Right hindlimb (tissue), 1 donor: ENCODE measurements around the gene TBC1D32.
"Not testable (repeated sequence)": the region's sequence is repeated elsewhere in the genome, so short reads cannot be mapped to it uniquely, and the experiment has no call there.

Experiments
- DNase-seq: peaks from one replicate; pipeline ENCODE4 v3.0.0-alpha.2; 2018

Gene TBC1D32

DNA sequence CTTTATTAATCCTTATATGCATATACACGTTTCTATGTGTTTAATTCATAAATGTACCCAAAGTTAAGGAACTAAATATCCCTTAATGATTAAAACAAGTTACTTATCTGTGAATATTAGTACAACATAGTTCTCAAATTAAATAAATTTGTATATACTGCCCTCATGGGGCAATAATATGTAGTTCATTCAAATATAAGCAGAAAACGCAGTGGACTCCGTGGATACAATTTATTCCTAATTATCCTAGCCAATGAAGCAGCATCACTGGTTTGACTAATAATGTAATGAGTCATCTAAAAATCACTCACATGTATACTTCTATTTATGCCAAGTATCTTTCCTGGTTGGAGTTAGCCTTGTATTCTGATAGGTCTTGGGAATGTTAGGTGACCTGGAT, 111.6 kb downstream of the TBC1D32 start:
- no peak for DNase-seq

DNA sequence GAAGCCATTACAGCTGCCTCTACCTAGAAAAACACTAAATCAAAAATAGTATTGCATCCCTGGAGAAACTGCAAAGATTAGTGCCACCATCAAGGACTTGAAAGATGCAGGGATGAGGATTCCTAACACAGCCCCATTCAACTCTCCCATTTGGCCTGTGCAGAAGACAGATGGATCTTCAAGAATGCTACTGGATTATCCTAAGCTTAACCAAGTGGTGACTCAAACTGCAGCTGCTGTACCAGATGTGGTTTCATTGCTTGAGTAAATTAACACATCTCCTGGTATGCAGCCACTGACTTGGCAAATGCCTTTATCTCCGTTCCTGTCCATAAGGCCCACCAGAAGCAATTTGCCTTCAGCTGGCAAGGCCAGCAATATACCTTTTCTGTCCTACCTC, 117.4 kb downstream of the TBC1D32 start:
- no peak for DNase-seq

DNA sequence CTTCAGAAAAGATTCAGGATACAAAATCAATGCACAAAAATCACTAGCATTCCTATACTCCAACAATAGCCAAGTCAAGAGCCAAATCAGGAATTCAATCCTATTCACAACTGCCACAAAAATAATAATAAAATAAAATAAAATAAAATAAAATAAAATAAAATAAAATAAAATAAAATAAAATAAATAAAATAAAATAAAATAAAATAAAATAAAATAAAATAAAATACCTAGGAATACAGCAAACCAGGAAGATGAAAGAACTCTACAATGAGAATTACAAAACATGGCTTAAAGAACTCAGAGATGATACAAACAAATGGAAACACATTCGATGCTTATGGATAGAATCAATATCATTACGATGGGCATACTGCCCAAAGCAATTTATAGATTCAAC, 120.9 kb downstream of the TBC1D32 start:
- not testable (repeated sequence) for DNase-seq

DNA sequence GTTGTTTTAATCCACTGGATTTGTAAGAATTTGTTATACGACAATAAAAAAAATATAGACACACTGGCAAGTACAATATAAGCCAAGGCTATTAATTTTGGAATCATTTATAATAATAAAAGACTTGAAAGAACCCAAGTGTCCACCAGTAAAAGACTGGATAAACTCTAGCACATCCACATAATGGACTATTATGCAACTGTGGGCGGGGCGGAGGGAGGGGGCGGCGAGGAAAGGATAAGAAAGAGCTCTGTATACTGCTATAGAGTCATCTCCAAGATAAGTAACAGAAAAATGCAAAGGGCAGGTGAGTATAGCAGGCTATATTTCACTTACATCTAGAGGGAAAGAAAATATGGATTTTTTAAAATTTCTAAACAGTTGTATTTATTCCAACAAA, 123.3 kb downstream of the TBC1D32 start:
- no peak for DNase-seq

GRCh38 chr6:121205569-121205968, 128.7 kb downstream of the TBC1D32 start:
- no peak for DNase-seq

DNA sequence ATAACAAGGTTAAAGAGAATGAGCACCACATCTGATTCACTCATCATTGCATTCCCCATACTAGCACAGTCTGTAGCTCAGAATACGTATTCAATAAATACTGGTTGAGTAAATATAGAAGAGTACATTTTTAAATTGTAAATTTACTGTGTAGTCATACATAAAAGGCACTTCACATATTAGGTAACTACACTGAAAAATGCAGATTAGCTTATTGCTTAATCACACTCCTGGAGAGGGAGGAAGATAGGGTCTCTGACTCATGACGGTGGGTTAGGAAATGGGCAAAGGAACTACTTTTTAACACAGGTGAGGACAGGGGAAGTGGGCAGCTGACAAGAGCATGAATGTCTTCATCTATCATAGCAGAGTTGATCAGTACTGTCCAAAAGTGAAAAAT, 133.2 kb downstream of the TBC1D32 start:
- DNase-seq = no peak

- DNase-seq = not testable (repeated sequence)
Observed at GRCh38 chr6:121196042-121196441, 138.2 kb downstream of the TBC1D32 start.

GRCh38 chr6:121190122-121190521, 144.2 kb downstream of the TBC1D32 start:
- DNase-seq = no peak

- DNase-seq = no peak
Observed at GRCh38 chr6:121188356-121188755, 145.9 kb downstream of the TBC1D32 start.

- no peak for DNase-seq
Observed at GRCh38 chr6:121187833-121188200, 146.5 kb downstream of the TBC1D32 start.

- DNase-seq = no peak
Observed at GRCh38 chr6:121187200-121187832, 147.0 kb downstream of the TBC1D32 start.

DNA sequence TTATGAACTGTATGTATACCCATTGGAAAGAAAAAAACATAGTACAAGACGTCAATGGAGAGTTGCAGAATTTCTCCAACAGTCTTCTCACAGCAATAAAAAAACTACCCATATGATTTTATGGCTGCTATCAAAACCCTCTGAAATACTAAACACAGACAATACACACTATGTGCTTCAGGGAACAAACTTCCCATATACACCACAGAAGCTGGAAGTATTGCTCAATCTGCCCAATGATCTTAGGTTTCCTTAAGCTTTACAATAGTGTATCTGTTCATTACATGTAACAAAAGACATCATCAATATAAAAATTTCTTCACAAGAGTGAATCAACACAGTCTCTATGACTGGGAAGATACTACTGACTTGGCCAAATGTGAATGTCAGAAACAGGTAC, 150.5 kb downstream of the TBC1D32 start:
- no peak for DNase-seq

GRCh38 chr6:121175827-121176226, 158.5 kb downstream of the TBC1D32 start:
- DNase-seq = no peak

DNA sequence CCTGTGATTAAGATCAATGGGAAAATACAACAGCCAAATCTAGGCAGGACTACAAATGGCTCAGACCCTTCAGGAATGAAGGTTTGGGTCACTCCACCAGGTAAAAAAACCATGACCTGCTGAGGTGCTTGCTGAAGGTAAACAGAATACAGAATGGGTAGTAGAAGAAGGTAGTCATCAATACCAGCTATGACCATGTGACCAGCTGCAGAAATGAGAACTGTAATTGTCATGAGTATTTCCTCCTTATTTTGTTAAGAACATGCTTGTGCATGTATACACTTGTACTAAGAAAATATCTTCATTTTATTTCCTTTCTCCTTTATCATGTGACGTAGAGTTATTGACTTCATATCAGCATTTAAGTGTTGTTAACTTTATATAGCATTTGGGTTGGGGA, 161.8 kb downstream of the TBC1D32 start:
- DNase-seq = not testable (repeated sequence)

DNA sequence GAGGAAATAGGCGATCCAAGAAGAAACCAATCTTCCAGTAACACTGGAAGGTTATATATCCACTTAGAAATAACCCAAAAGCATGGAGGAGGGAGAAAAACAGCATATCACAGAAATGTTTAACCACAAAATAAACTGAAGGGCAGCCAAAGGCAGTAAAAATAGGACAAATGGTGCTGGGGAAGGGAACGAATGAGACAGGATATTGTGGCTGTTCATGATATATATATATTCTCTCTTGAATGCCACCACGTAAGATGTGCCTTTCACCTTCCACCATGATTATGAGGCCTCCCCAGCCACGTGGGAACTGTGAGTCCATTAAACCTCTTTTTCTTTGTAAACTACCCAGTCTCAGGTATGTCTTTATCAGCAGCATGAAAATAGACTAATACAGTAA, 162.4 kb downstream of the TBC1D32 start:
- no peak for DNase-seq

DNA sequence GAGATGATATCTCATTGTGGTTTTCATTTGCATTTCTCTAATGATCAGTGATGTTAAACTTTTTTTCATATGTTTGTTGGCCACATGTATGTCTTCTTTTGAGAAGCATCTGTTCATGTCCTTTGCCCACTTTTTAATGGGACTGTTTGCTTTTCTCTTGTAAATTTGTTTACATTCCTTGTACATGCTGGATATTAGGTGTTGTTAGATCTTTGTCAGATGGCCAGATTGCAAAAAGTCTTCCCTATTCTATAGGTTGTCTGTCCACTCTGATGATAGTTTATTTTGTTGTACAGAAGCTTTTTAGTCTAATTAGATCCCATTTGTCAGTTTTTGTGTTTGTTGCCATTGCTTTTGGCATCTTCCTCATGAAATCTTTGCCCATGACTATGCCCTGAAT, 172.4 kb downstream of the TBC1D32 start:
- DNase-seq = no peak

- DNase-seq = no peak
Observed at GRCh38 chr6:121160276-121160675, 174.0 kb downstream of the TBC1D32 start.

DNA sequence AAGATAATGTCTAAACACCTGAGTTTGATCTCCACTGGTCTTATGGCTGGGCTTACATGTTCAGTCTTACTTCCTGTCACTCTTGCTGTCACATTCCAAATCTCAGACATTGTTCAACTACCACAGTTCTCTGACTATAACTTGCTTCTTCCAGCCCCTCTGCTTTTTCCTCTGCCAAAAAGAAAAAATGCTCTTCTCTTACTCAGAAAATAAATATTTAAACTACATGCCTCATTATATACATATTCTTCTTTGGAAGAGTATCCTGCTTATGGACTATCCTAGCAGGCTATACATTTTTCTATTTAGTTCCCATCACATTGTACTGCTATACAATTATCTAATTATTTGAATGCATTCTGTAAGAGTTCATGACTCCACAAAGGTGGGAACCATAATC, 175.4 kb downstream of the TBC1D32 start:
- DNase-seq = no peak

- DNase-seq = no peak
Observed at GRCh38 chr6:121158438-121158837, 175.8 kb downstream of the TBC1D32 start.

DNA sequence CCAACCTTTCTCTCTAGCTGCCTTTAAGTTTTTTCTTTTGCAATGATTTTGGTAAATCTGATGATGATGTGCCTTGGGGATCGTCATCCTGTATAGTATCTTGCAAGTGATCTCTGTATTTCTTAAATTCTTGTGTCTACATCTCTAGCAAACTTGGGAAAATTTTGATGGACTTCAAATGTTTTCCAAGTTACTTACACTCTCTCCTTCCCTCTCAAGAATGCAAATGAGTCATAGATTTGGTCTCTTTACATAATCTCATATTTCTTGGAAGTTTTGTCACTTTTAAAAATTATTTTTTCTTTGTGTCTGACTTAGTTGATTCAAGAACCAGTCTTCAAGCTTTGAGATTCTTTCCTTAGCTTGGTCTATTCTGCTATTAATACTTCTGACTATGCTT, 176.4 kb downstream of the TBC1D32 start:
- DNase-seq = no peak

DNA sequence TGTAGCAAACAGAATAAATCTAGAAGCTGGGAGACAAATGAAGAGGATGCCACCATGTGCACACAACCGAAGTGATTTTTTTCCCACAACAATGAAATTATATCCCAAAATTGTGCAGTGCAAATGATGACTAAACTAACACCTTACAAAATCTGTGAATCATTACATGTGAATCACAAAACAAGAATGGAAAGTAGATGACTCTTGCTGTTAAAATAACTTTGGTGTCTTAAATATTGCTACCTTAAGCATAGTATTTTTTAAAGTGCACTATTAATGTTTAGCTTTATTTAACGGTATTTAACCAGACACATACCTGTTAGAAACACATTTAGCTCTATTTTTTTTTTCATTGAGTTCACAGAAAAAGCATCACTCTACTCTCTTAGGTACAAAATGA, 190.8 kb downstream of the TBC1D32 start:
- no peak for DNase-seq

DNA sequence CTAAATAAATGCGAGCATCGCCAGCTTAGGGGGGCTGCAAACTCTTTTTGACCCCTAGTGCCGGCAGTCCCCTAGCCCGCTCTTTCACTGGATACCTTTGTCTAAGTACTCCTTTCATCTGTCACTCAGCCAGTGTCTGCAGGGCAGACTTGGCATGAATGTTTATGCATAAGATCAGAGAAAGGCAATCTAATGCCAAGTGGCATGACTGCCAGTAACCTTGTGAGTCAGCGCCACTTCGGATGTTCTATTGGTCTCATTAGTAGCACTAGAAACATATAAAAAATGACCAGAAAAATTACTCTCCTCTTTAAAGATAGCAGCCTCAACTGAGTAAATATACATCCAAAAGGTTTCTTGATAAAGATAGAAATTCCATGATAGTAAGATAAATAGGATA, 192.2 kb downstream of the TBC1D32 start:
- no peak for DNase-seq

DNA sequence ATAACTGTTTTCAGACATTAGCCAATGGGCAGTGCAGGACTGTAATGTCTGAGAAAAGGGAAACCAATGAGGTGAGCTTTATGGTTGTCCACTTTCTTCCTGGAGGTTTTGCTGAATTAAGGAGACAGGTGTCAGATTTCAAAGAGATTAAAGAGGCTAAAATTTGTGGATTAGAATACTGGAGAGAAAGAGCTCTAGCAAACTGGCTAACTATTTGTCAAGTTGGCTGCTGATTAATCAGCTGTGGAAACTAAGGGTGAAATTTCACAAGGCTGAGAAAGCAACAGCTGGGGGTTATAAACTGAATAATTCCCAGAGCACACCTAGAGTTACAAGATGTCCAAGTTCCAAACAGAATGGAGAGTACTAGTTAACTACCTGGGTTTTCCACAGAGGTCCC, 198.9 kb downstream of the TBC1D32 start:
- no peak for DNase-seq

DNA sequence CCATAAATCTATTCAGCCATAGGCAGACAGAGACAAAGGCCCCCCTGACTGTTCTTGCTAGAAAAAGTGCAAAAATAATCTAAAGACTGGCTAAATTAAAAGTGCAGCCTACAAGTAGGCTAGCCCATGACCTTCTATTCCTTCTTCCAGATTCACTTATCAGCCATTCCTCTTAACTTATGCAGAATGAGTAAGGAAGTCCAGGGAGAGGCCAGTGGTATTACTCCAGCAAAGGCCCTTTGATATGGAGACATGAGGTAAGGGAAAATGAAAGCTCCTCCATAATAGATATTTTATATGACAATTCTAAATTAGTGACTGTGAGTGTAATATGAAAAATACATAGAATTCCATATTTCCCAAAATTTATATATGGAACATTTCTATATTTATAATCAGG, 199.4 kb downstream of the TBC1D32 start:
- no peak for DNase-seq

DNA sequence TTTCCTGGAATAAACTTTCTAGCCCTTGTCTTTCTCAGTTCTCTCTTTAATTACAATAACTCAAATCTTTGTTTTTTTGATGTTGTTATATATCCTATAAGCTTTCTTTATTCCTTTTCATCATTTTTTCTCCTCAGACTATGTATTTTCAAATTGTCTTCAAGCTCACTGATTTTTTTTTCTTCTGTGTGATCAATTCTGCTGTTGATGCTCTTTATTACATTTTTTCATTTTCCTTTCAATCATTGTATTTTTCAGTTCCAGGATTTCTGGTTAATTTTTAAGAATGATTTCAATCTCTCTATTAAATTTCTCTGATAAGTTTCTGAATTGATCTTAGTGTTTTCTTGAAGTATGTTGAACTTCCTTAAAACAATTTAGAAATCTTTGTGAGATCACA, 209.7 kb downstream of the TBC1D32 start:
- no peak for DNase-seq

GRCh38 chr6:121112356-121112755, 221.9 kb downstream of the TBC1D32 start:
- no peak for DNase-seq
